H9 (cell line): ENCODE data around the gene RABEP1. TPM values are rescaled to one million over a fixed set of nuclear protein-coding genes. Genes with fewer than 3 reads are reported as not detected.
A peak's percentile ranks its signal among the peaks of the same experiment; 100 is the strongest.

Source experiments
- DNase-seq: peaks from one replicate; pipeline ENCODE4 v3.0.0-alpha.2; 2017
- H2AFZ ChIP-seq: one replicate; pipeline ENCODE4 v1.6.1; 2013; ENCODE audit warnings: mild to moderate bottlenecking, low read length, control low read depth, moderate library complexity
- H2AK5ac ChIP-seq: 2 replicates; pipeline ENCODE4 v1.6.1; 2013; ENCODE audit warnings: low read length, control low read depth, mixed read lengths; ENCODE audit not compliant: insufficient read length
- H2BK120ac ChIP-seq: one replicate; pipeline ENCODE4 v1.6.1; 2013; ENCODE audit warnings: low read depth, mild to moderate bottlenecking, low read length, control low read depth, inconsistent platforms; ENCODE audit not compliant: poor library complexity, severe bottlenecking
- H2BK12ac ChIP-seq: 2 replicates; pipeline ENCODE4 v1.6.1; 2013; ENCODE audit warnings: low read length, control low read depth, mixed read lengths, low read depth; ENCODE audit not compliant: insufficient read length
- H2BK15ac ChIP-seq: 2 replicates; pipeline ENCODE4 v1.6.1; 2013; ENCODE audit warnings: low read depth, low read length, control low read depth
- H2BK20ac ChIP-seq: one replicate; pipeline ENCODE4 v1.6.1; 2013; ENCODE audit warnings: low read depth, mild to moderate bottlenecking, low read length, control low read depth, inconsistent platforms; ENCODE audit not compliant: poor library complexity, severe bottlenecking
- H2BK5ac ChIP-seq: 2 replicates; pipeline ENCODE4 v1.6.1; 2013; ENCODE audit warnings: low read length, control low read depth, mixed read lengths; ENCODE audit not compliant: insufficient read length
- H3K14ac ChIP-seq: 2 replicates; pipeline ENCODE4 v1.6.1; 2013; ENCODE audit warnings: low read length, control low read depth; ENCODE audit not compliant: insufficient read depth
- H3K18ac ChIP-seq: 2 replicates; pipeline ENCODE4 v1.6.1; 2013; ENCODE audit warnings: low read depth, mild to moderate bottlenecking, mixed read lengths, low read length, control low read depth; ENCODE audit not compliant: insufficient read length
- H3K23ac ChIP-seq: 2 replicates; pipeline ENCODE4 v1.6.1; 2013; ENCODE audit warnings: low read length, control low read depth, mixed read lengths, low read depth; ENCODE audit not compliant: insufficient read length
- H3K23me2 ChIP-seq: 2 replicates; pipeline ENCODE4 v1.6.1; 2013; ENCODE audit warnings: low read depth, mild to moderate bottlenecking, mixed read lengths, low read length, control low read depth; ENCODE audit not compliant: insufficient read length, poor library complexity, severe bottlenecking
- H3K27ac ChIP-seq: 2 replicates; pipeline ENCODE4 v1.5.1; 2013; ENCODE audit warnings: low read length, control low read depth, mixed read lengths, low read depth; ENCODE audit not compliant: insufficient read length
- H3K27me3 ChIP-seq: 2 replicates; pipeline ENCODE4 v1.6.1; 2013; ENCODE audit warnings: low read length, control low read depth, inconsistent platforms; ENCODE audit not compliant: insufficient read depth
- H3K4ac ChIP-seq: 2 replicates; pipeline ENCODE4 v1.6.1; 2013; ENCODE audit warnings: low read depth, mild to moderate bottlenecking, control low read depth, inconsistent platforms, low read length, moderate library complexity
- H3K4me1 ChIP-seq: 2 replicates; pipeline ENCODE4 v1.6.1; 2013; ENCODE audit warnings: low read length, control low read depth, inconsistent platforms; ENCODE audit not compliant: insufficient read depth
- H3K4me2 ChIP-seq: 2 replicates; pipeline ENCODE4 v1.6.1; 2013; ENCODE audit warnings: low read length, control low read depth, mixed read lengths; ENCODE audit not compliant: insufficient read length, insufficient read depth
- H3K56ac ChIP-seq: 2 replicates; pipeline ENCODE4 v1.6.1; 2013; ENCODE audit warnings: low read depth, mild to moderate bottlenecking, mixed read lengths, low read length, control low read depth; ENCODE audit not compliant: insufficient read length
- H3K79me1 ChIP-seq: 2 replicates; pipeline ENCODE4 v1.6.1; 2013; ENCODE audit warnings: low read depth, mild to moderate bottlenecking, moderate library complexity, low read length, control low read depth, inconsistent platforms; ENCODE audit not compliant: insufficient read depth, poor library complexity, severe bottlenecking
- H3K79me2 ChIP-seq: 2 replicates; pipeline ENCODE4 v1.6.1; 2013; ENCODE audit warnings: low read length, control low read depth, inconsistent platforms; ENCODE audit not compliant: insufficient read depth
- H3K9ac ChIP-seq: 2 replicates; pipeline ENCODE4 v1.6.1; 2013; ENCODE audit warnings: low read length, control low read depth, mixed read lengths; ENCODE audit not compliant: insufficient read length; ENCODE audit errors: extremely low read depth
- H3K9me3 ChIP-seq: one replicate; pipeline ENCODE4 v1.6.1; 2013; ENCODE audit warnings: low read depth, low read length, inconsistent platforms; ENCODE audit not compliant: control insufficient read depth
- H3T11ph ChIP-seq: one replicate; pipeline ENCODE4 v1.6.1; 2013; ENCODE audit warnings: mild to moderate bottlenecking, low read length, control low read depth, inconsistent platforms
- H4K20me1 ChIP-seq: one replicate; pipeline ENCODE4 v1.6.1; 2013; ENCODE audit not compliant: control insufficient read depth, insufficient read length, insufficient read depth
- H4K5ac ChIP-seq: 2 replicates; pipeline ENCODE4 v1.6.1; 2013; ENCODE audit warnings: low read depth, mild to moderate bottlenecking, mixed read lengths, low read length, control low read depth; ENCODE audit not compliant: insufficient read length
- H4K8ac ChIP-seq: replicated peaks from 2 replicates; pipeline ENCODE4 v1.6.1; 2013; ENCODE audit warnings: low read length, control low read depth, mixed read lengths, low read depth; ENCODE audit not compliant: insufficient read length
- H4K91ac ChIP-seq: 2 replicates; pipeline ENCODE4 v1.6.1; 2013; ENCODE audit warnings: low read depth, mild to moderate bottlenecking, moderate library complexity, mixed read lengths, low read length, control low read depth; ENCODE audit not compliant: insufficient read length
- H3K27ac Mint-ChIP-seq, 3 experiments: 2 replicates in 2 of 3; 3 replicates in 1 of 3; pipeline ENCODE4 v1.8.0; 2020 to 2021; ENCODE audit warnings: mixed read lengths in 3 of 3, mild to moderate bottlenecking in 1 of 3, moderate library complexity in 1 of 3
- H3K27me3 Mint-ChIP-seq: 2 replicates; pipeline ENCODE4 v1.8.0; 2021; ENCODE audit warnings: low read depth, mild to moderate bottlenecking, moderate library complexity, mixed read lengths
- H3K36me3 Mint-ChIP-seq, 3 experiments: 2 replicates in 2 of 3; 3 replicates in 1 of 3; pipeline ENCODE4 v1.8.0; 2020 to 2021; ENCODE audit warnings: low read depth in 3 of 3, mixed read lengths in 3 of 3; ENCODE audit not compliant: insufficient read depth in 1 of 3
- H3K4me1 Mint-ChIP-seq, 2 experiments: 2 replicates each; pipeline ENCODE4 v1.8.0; 2020; ENCODE audit warnings: mixed read lengths in 2 of 2
- H3K4me3 Mint-ChIP-seq, 2 experiments: 2 replicates in 1 of 2; 3 replicates in 1 of 2; pipeline ENCODE4 v1.8.0; 2020 to 2021; ENCODE audit warnings: mild to moderate bottlenecking in 2 of 2, mixed read lengths in 2 of 2, moderate library complexity in 1 of 2
- H3K9me3 Mint-ChIP-seq, 2 experiments: 2 replicates in 1 of 2; 3 replicates in 1 of 2; pipeline ENCODE4 v1.8.0; 2020; ENCODE audit warnings: mild to moderate bottlenecking in 2 of 2, mixed read lengths in 2 of 2, moderate library complexity in 1 of 2
- CTCF ChIP-seq: fragments of 200-600 bp; sonication (generic); conservative IDR thresholded peaks from 3 replicates; pipeline ENCODE4 v1.8.0; 2021; ENCODE audit warnings: antibody characterized with exemption, mild to moderate bottlenecking
- WGBS: extraction: QIAGEN DNeasy Blood & Tissue Kit; methylation state at CpG from one replicate; pipeline ENCODE4 v1.1.7; 2013; ENCODE audit warnings: missing lambda C conversion rate, low lambda C conversion rate, mixed read lengths; ENCODE audit not compliant: insufficient read length; ENCODE audit errors: extremely low coverage; 5-methylcytosine and 5-hydroxymethylcytosine counted together
- total RNA-seq: library from RNA; stranded (reverse); gene quantifications from 2 replicates; pipeline ENCODE4 v1.2.1, GENCODE V29; 2021

RABEP1 gene
- total RNA-seq, 1 experiment from 2014 or later: 46.9 TPM

GRCh38 chr17:5234645-5235576 is 47.2 kb upstream of the RABEP1 start, which contains the start of gene SCIMP:
Gene SCIMP, minus strand, starts transcription at chr17:5234860. Its CDS starts 105 bp downstream, at chr17:5234755.
- no CpG with 5 or more reads among the region's 19 CpGs for WGBS
- H2BK5ac ChIP-seq: no peak within 1 kb of the TSS

More at GRCh38 chr17:5234645-5235576, 47.2 kb upstream of the RABEP1 start, which contains the start of gene SCIMP:
- Histone ChIP-seq H3K56ac (no peak within 1 kb of the TSS), H3K79me2 (no peaks in the 10 kb centered on the region), H4K91ac (no peak within 1 kb of the TSS), H4K5ac (no peak within 1 kb of the TSS), H2BK20ac (no peak within 1 kb of the TSS), H2BK120ac (no peak within 1 kb of the TSS), H3K4me2 (no peak within 1 kb of the TSS), H4K8ac (no peak within 1 kb of the TSS), H2AK5ac (no peak within 1 kb of the TSS), H3K27ac (no peak within 1 kb of the TSS), H4K20me1 (no peaks in the 10 kb centered on the region), H2BK12ac (no peak within 1 kb of the TSS), H3K27me3 (no peaks in the 10 kb centered on the region), H3T11ph (no peak within 1 kb of the TSS), H2AFZ (no peak within 1 kb of the TSS), H3K23ac (no peak within 1 kb of the TSS), H3K4ac (no peak within 1 kb of the TSS), H3K9ac (no peak within 1 kb of the TSS), H2BK15ac (no peak within 1 kb of the TSS), H3K14ac (no peak within 1 kb of the TSS; the same call in 1 of the 2 replicates), H3K18ac (no peak within 1 kb of the TSS), H3K4me1 (no peaks in the 10 kb centered on the region), H3K23me2 (no peaks in the 10 kb centered on the region), H3K79me1 (no peaks in the 10 kb centered on the region), H3K9me3 (no peaks in the 10 kb centered on the region)
- TF ChIP-seq CTCF: no peak
- peak within 1 kb of the TSS in 1 of 3 experiments; percentile 71; a peak in 3 of 7 replicates for H3K27ac Mint-ChIP-seq
- H3K9me3 Mint-ChIP-seq: no peaks in the 10 kb centered on the region
- peaks cover 0 to 5% of the 10 kb centered on the region in 2 experiments; a peak in 1 of 4 replicates for H3K4me1 Mint-ChIP-seq
- peaks cover 2% of the 10 kb centered on the region; the same call in 1 of the 2 replicates for H3K27me3 Mint-ChIP-seq
- no peak for DNase-seq
- no peak within 1 kb of the TSS for H3K4me3 Mint-ChIP-seq
- H3K36me3 Mint-ChIP-seq: no peaks in the 10 kb centered on the region; a peak in 1 of 7 replicates
